NB4 (cell line): ENCODE results near the gene STON1.

Experiments used
- CTCF ChIP-seq: IDR thresholded peaks from one replicate; pipeline ENCODE4 v1.5.1; 2012; ENCODE audit warnings: low read depth, low read length
- POLR2A ChIP-seq: IDR thresholded peaks from 2 replicates; pipeline ENCODE4 v1.6.1; 2011; ENCODE audit warnings: mild to moderate bottlenecking; ENCODE audit not compliant: insufficient read length; ENCODE audit errors: extremely low read depth

- TF ChIP-seq CTCF (no peak), POLR2A (no peak)
Observed at GRCh38 chr2:48530033-48530811, at the start of gene STON1.
